ENCODE measurements around the gene RCE1. TPM values are rescaled to one million over a fixed set of nuclear protein-coding genes. Genes with fewer than 3 reads are reported as not detected.

The RCE1 gene
- total and polyA plus RNA-seq, 7 experiments from 2014 or later = 17.2 to 47.1 (median 31.2) TPM

- Histone ChIP-seq H3K36me3 (ENCODE audit: control insufficient read depth in 2 of 3, insufficient read depth in 3 of 3, low read length in 3 of 3) (no peaks in the 10 kb centered on the region), H3K4me3 (ENCODE audit: low read length) (no peak overlapping the region), H3K27ac (ENCODE audit: low read depth, low read length) (no peak overlapping the region), H3K4me1 (ENCODE audit: control insufficient read depth in 2 of 2, insufficient read depth in 2 of 2, low read length in 2 of 2) (no peaks in the 10 kb centered on the region), H3K27me3 (ENCODE audit: control insufficient read depth in 2 of 2, insufficient read depth in 2 of 2, low read length in 2 of 2) (no peaks in the 10 kb centered on the region), H3K9me3 (ENCODE audit: control insufficient read depth in 2 of 3, low read length in 3 of 3) (no peaks in the 10 kb centered on the region)
- ATAC-seq (no peak), DNase-seq (no peak)
- POLR2A ChIA-PET = interaction anchor here (0.6 kb wide), 1 partner anchor 104 kb away, joined by 6 read pairs; no protein-coding TSS in a partner anchor
- H3K36me3 Mint-ChIP-seq = peaks cover 0 to 4% (median 0%) of the 10 kb centered on the region in 5 donors
- H3K4me3 Mint-ChIP-seq = no peak overlapping the region
- H3K9me3 Mint-ChIP-seq = no peaks in the 10 kb centered on the region
- CTCF ChIA-PET = no interaction called here
- no peak overlapping the region for H3K27ac Mint-ChIP-seq
- intact Hi-C loops (cut with micrococcal nuclease) = no loop called here
- H3K4me1 Mint-ChIP-seq = peaks cover 0 to 9% (median 0%) of the 10 kb centered on the region in 7 donors
- H3K27me3 Mint-ChIP-seq = no peaks in the 10 kb centered on the region
Observed at GRCh38 chr11:66888282-66888681, 45.0 kb downstream of the RCE1 start.

GRCh38 chr11:66889960-66890359, 46.7 kb downstream of the RCE1 start:
- CTCF ChIA-PET = no interaction called here
- ATAC-seq (no peak), DNase-seq (no peak)
- no peak overlapping the region for H3K27ac ChIP-seq (ENCODE audit: low read depth, low read length)
- no peaks in the 10 kb centered on the region for H3K36me3 ChIP-seq (ENCODE audit: control insufficient read depth in 2 of 3, insufficient read depth in 3 of 3, low read length in 3 of 3)
- Mint-ChIP-seq H3K4me1 (peaks cover 0 to 9% (median 0%) of the 10 kb centered on the region in 7 donors), H3K36me3 (peaks cover 0 to 4% (median 0%) of the 10 kb centered on the region in 5 donors), H3K9me3 (no peaks in the 10 kb centered on the region), H3K27ac (no peak overlapping the region), H3K27me3 (no peaks in the 10 kb centered on the region), H3K4me3 (no peak overlapping the region)
- no peaks in the 10 kb centered on the region for H3K4me1 ChIP-seq (ENCODE audit: control insufficient read depth in 2 of 2, insufficient read depth in 2 of 2, low read length in 2 of 2)
- H3K9me3 ChIP-seq (ENCODE audit: control insufficient read depth in 2 of 3, low read length in 3 of 3) = no peaks in the 10 kb centered on the region
- H3K4me3 ChIP-seq (ENCODE audit: low read length) = no peak overlapping the region
- intact Hi-C loops (cut with micrococcal nuclease) = no loop called here
- no peaks in the 10 kb centered on the region for H3K27me3 ChIP-seq (ENCODE audit: control insufficient read depth in 2 of 2, insufficient read depth in 2 of 2, low read length in 2 of 2)
- POLR2A ChIA-PET = no interaction called here

DNA sequence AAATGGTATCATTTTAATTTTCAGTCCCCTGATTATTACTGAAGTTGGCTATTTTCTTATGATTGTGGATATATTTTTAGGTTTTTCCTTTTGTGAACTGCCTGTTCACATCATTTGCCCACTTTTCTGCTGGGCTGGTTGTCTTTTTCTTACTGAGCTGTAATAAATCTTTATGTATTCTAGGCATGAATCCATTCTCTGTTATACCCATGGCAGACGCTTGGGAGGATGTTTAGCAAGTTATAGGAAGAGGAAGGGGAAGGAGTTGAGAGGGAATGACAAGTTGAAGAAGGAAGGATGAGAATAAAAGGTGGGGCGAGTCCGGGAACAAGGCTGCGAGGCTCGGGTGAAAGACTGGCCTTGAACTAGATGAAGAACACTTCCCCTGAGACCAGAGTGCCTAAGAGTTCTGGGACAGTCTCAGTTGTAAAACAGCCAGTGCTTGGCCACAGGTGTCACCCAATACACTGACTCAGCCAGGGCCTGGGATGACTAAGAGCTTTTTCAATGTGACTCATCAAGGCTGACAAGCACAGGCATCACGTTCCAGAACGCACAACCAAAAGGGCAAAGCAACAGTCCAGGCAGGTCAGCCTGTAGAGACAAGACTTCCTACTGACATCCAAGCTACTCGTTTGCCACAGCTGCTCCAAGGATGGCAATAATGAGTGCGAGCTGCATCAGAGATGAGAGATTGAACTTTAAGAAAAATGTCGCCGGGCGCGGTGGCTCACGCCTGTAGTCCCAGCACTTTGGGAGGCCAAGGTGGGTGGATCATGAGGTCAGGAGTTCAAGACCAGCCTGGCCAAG, 48.8 kb downstream of the RCE1 start:
- Mint-ChIP-seq H3K36me3 (peaks cover 0 to 8% (median 0%) of the 10 kb centered on the region in 5 donors), H3K4me1 (peaks cover 0 to 9% (median 0%) of the 10 kb centered on the region in 7 donors), H3K27me3 (peaks cover 0 to 5% (median 0%) of the 10 kb centered on the region in 5 donors), H3K9me3 (no peaks in the 10 kb centered on the region), H3K4me3 (no peak overlapping the region), H3K27ac (peak overlapping the region in 1 of 9 donors; percentile 24)
- H3K4me1 ChIP-seq (ENCODE audit: control insufficient read depth in 2 of 2, insufficient read depth in 2 of 2, low read length in 2 of 2) = no peaks in the 10 kb centered on the region
- DNase-seq (peak in 1 of 9 donors; percentile 50), ATAC-seq (peak; percentile 37)
- intact Hi-C loops (cut with micrococcal nuclease) = no loop called here
- no peak overlapping the region for H3K4me3 ChIP-seq (ENCODE audit: low read length)
- no peaks in the 10 kb centered on the region for H3K27me3 ChIP-seq (ENCODE audit: control insufficient read depth in 2 of 2, insufficient read depth in 2 of 2, low read length in 2 of 2)
- ChIA-PET POLR2A (no interaction called here), CTCF (no interaction called here)
- no peaks in the 10 kb centered on the region for H3K9me3 ChIP-seq (ENCODE audit: control insufficient read depth in 2 of 3, low read length in 3 of 3)
- H3K36me3 ChIP-seq (ENCODE audit: control insufficient read depth in 2 of 3, insufficient read depth in 3 of 3, low read length in 3 of 3) = no peaks in the 10 kb centered on the region
- H3K27ac ChIP-seq (ENCODE audit: low read depth, low read length) = no peak overlapping the region

DNA sequence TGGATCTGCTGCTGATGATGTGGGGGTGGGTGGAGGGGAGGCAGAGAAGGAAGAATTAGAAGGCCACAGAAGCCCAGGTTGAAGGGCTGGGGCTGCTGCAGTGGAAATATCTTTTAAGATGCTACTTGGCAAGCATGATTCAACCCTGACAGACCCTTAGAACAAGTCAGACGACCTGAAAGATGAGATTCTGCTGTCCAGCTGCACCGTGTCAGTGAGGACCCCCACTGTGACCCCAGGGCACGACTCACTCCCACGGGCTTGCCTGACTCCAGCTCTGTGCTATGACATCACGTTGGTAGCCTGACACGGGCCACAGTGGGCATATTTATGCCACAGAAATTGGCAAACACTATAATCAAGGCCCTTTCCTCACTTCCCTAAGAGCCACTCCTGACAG, 49.7 kb downstream of the RCE1 start:
- Mint-ChIP-seq H3K36me3 (peaks cover 0 to 8% (median 0%) of the 10 kb centered on the region in 5 donors), H3K9me3 (no peaks in the 10 kb centered on the region), H3K4me3 (no peak overlapping the region), H3K27ac (no peak overlapping the region), H3K4me1 (peaks cover 0 to 9% (median 0%) of the 10 kb centered on the region in 7 donors), H3K27me3 (peaks cover 0 to 5% (median 0%) of the 10 kb centered on the region in 5 donors)
- CTCF ChIA-PET = no interaction called here
- Histone ChIP-seq H3K4me1 (ENCODE audit: control insufficient read depth in 2 of 2, insufficient read depth in 2 of 2, low read length in 2 of 2) (no peaks in the 10 kb centered on the region), H3K4me3 (ENCODE audit: low read length) (no peak overlapping the region), H3K27me3 (ENCODE audit: control insufficient read depth in 2 of 2, insufficient read depth in 2 of 2, low read length in 2 of 2) (no peaks in the 10 kb centered on the region), H3K36me3 (ENCODE audit: control insufficient read depth in 2 of 3, insufficient read depth in 3 of 3, low read length in 3 of 3) (no peaks in the 10 kb centered on the region), H3K9me3 (ENCODE audit: control insufficient read depth in 2 of 3, low read length in 3 of 3) (no peaks in the 10 kb centered on the region), H3K27ac (ENCODE audit: low read depth, low read length) (no peak overlapping the region)
- POLR2A ChIA-PET = no interaction called here
- intact Hi-C loops (cut with micrococcal nuclease) = no loop called here
- ATAC-seq (no peak), DNase-seq (no peak)

DNA sequence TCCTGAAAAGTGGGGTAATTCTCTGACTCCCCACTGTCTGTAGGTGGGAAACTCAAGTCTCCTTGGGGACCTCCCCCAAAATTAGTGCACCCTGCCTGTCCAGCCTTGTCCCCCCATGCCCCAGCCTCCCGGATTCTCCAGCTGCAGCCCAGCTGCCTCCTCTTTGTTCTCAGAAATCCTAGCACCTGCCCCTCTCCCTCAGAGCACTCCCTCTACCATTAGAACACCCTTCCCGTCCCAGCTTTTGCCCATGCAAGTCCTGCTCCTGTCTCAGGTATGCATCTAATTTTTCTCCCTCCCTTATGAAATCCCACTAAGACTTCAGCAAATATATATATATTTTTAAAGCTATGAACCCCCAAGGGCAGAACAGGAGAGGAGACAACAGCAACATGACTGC, 50.9 kb downstream of the RCE1 start:
- H3K9me3 Mint-ChIP-seq = no peaks in the 10 kb centered on the region
- H3K9me3 ChIP-seq (ENCODE audit: control insufficient read depth in 2 of 3, low read length in 3 of 3) = no peaks in the 10 kb centered on the region
- H3K36me3 ChIP-seq (ENCODE audit: control insufficient read depth in 2 of 3, insufficient read depth in 3 of 3, low read length in 3 of 3) = no peaks in the 10 kb centered on the region
- no peak overlapping the region for H3K4me3 ChIP-seq (ENCODE audit: low read length)
- peaks cover 0 to 9% (median 0%) of the 10 kb centered on the region in 7 donors for H3K4me1 Mint-ChIP-seq
- ATAC-seq (no peak), DNase-seq (no peak)
- H3K27ac ChIP-seq (ENCODE audit: low read depth, low read length) = no peak overlapping the region
- H3K27ac Mint-ChIP-seq = no peak overlapping the region
- ChIA-PET CTCF (no interaction called here), POLR2A (no interaction called here)
- H3K4me1 ChIP-seq (ENCODE audit: control insufficient read depth in 2 of 2, insufficient read depth in 2 of 2, low read length in 2 of 2) = no peaks in the 10 kb centered on the region
- intact Hi-C loops (cut with micrococcal nuclease) = no loop called here
- no peak overlapping the region for H3K4me3 Mint-ChIP-seq
- H3K27me3 Mint-ChIP-seq = peaks cover 0 to 5% (median 0%) of the 10 kb centered on the region in 5 donors
- peaks cover 0 to 4% (median 0%) of the 10 kb centered on the region in 5 donors for H3K36me3 Mint-ChIP-seq
- H3K27me3 ChIP-seq (ENCODE audit: control insufficient read depth in 2 of 2, insufficient read depth in 2 of 2, low read length in 2 of 2) = no peaks in the 10 kb centered on the region

Other genes with a start within 250 kb of the RCE1 start
- 100 to 1,000 TPM; 165 to 543 (median 192) TPM for gene RBM14, start 226.8 kb upstream of the RCE1 start, total RNA-seq
- gene RBM14, start 226.8 kb upstream of the RCE1 start, polyA plus RNA-seq = 100 to 1,000 TPM in 1 of 2 donors, 10 to 100 TPM in 1; 76.9 to 107 TPM
- gene RBM4, start 204.7 kb upstream of the RCE1 start, total RNA-seq = 100 to 1,000 TPM; 139 to 239 (median 198) TPM
- 100 to 1,000 TPM; 266 to 284 TPM for gene RBM4, start 204.7 kb upstream of the RCE1 start, polyA plus RNA-seq
- 10 to 100 TPM in 4 of 5 experiments, 1 to 10 TPM in 1; 9.8 to 27.2 (median 19.7) TPM for gene RBM4B, start 165.6 kb upstream of the RCE1 start, total RNA-seq
- gene RBM4B, start 165.6 kb upstream of the RCE1 start, polyA plus RNA-seq = 10 to 100 TPM; 12.3 to 23.3 TPM
- gene SPTBN2, start 114.2 kb upstream of the RCE1 start, total RNA-seq = under 1 TPM in 3 of 5 experiments, not detected in 2; 0.02 to 0.98 (median 0.03) TPM
- under 1 TPM in 1 of 2 donors, not detected in 1; 0.22 TPM for gene SPTBN2, start 114.2 kb upstream of the RCE1 start, polyA plus RNA-seq
- gene LRFN4, start 13.6 kb downstream of the RCE1 start, total RNA-seq = 10 to 100 TPM in 1 of 5 experiments, 1 to 10 TPM in 3, under 1 TPM in 1; 0.84 to 21.2 (median 1.6) TPM
- gene LRFN4, start 13.6 kb downstream of the RCE1 start, polyA plus RNA-seq = not detected
- 10 to 100 TPM in 2 of 5 experiments, 1 to 10 TPM in 3; 8.4 to 11.2 (median 10.0) TPM for gene PC, start 114.9 kb downstream of the RCE1 start, total RNA-seq
- 1 to 10 TPM; 4.9 to 7.7 TPM for gene PC, start 114.9 kb downstream of the RCE1 start, polyA plus RNA-seq
- not detected for gene C11orf86, start 131.9 kb downstream of the RCE1 start, total RNA-seq
- not detected for gene C11orf86, start 131.9 kb downstream of the RCE1 start, polyA plus RNA-seq
- not detected for gene SYT12, start 179.7 kb downstream of the RCE1 start, total RNA-seq
- gene SYT12, start 179.7 kb downstream of the RCE1 start, polyA plus RNA-seq = not detected
- gene RHOD, start 213.4 kb downstream of the RCE1 start, total RNA-seq = under 1 TPM in 2 of 5 experiments, not detected in 3; 0.34 to 0.62 TPM
- 1 to 10 TPM in 1 of 2 donors, not detected in 1; 1.3 TPM for gene RHOD, start 213.4 kb downstream of the RCE1 start, polyA plus RNA-seq